ENCODE data around the gene UXS1.
"Not testable (repeated sequence)": the region's sequence is repeated elsewhere in the genome, so short reads cannot be mapped to it uniquely, and the experiment has no call there.

Gene UXS1

GRCh38 chr2:106208874-106209273 is 14.8 kb upstream of the UXS1 start:
- no peak for TF ChIP-seq CTCF (conservative IDR thresholded peaks at IDR 0.05)
- TF ChIP-seq ZFX (IDR thresholded peaks at IDR 0.05) = no peak

DNA sequence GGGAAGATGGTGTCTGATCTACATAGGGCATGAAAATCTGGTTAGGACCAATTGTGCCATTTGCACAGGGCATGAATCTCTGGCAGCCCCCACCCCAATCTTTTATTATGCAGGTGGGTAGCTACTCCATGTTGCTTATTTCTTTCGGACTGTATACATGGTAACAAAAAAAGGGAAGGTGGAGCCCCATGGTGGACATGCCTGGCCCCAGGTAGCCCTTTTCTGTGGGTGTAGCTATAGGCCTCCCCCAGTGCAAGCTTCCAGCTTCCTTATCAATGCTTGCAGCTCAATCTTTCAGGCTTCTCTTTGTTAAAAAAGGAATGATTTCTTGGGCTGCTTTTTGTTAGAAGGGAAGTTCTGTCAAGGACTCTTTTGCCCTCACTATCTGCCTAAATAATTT is 14.3 kb upstream of the UXS1 start:
- TF ChIP-seq CTCF (conservative IDR thresholded peaks at IDR 0.05) (no peak), ZFX (IDR thresholded peaks at IDR 0.05) (no peak)
- H3K27ac ChIP-seq = no peak overlapping the region

More at GRCh38 chr2:106208874-106209273, 14.8 kb upstream of the UXS1 start:
- H3K27ac ChIP-seq = no peak overlapping the region

GRCh38 chr2:106207246-106207645 is 13.1 kb upstream of the UXS1 start:
- TF ChIP-seq ZFX (IDR thresholded peaks at IDR 0.05) = no peak

GRCh38 chr2:106205488-106205887 is 11.4 kb upstream of the UXS1 start:
- no peak for TF ChIP-seq ZFX (IDR thresholded peaks at IDR 0.05)
- no peak for TF ChIP-seq CTCF (conservative IDR thresholded peaks at IDR 0.05)
- H3K27ac ChIP-seq = no peak overlapping the region

More at GRCh38 chr2:106207246-106207645, 13.1 kb upstream of the UXS1 start:
- no peak overlapping the region for H3K27ac ChIP-seq

GRCh38 chr2:106204551-106204950 is 10.4 kb upstream of the UXS1 start:
- not testable (repeated sequence) for H3K27ac ChIP-seq

DNA sequence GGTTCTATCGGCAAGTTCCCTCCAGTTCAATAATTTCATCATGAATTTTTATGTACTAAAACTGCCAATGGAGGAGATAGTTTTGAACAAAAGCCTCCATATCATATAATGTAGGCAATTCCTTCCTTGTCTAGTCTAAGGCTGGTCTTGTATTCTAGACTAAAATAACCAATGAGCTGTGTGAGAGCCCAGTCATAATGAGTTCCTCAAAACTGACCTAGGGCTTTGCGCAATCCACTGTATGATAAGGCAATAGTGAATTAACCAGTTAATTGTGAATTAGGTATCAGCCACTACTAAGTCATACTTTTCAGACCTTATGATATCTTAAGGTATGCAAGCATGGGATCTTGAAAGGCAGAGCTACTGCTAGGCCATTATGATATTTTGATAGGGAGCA is 7.6 kb upstream of the UXS1 start:
- TF ChIP-seq CTCF (conservative IDR thresholded peaks at IDR 0.05) (no peak), ZFX (IDR thresholded peaks at IDR 0.05) (no peak)

DNA sequence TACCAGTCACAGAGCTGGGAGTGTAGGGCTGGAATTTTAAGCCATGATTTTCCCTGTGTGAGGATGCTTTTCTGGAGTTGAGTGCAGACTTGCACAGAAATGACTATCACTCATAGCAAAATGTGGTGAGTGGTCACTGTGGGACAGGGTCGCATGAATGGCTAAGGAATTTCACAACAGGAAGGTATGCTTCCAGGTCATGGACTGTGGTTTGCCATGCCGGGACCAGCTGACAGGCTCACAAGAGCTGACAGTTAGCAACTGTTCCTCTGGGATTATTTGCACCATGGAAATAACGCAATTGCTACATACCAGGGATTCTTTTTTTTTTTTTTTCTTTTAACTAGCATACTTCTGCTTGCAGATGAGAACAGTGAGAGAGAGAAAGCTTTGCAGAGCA is 3.8 kb upstream of the UXS1 start:
- no peak for TF ChIP-seq CTCF (conservative IDR thresholded peaks at IDR 0.05)
- no peak for TF ChIP-seq ZFX (IDR thresholded peaks at IDR 0.05)

More for the DNA sequence above, 7.6 kb upstream of the UXS1 start:
- H3K27ac ChIP-seq = no peak overlapping the region

DNA sequence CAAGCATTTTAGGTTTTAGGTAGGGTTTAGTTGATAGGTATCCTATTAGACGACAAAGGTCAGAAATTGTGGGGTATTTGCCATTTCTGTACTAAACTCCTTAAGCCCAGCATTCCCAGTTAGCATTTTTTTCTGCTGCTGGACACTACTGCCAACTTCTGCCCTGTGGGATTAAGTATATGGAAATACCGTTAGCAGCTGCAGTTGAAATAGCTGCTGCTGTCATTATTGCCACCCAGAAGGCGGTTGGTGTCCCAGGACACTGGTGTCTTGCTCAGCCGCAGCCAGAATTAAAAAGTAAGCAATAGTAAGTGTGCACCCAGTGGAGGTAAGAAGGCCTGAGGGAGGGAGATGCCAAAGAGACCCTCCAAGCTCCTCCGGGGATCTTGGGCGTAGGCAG is 1.9 kb upstream of the UXS1 start:
- H3K27ac ChIP-seq = no peak overlapping the region
- no peak for TF ChIP-seq ZFX (IDR thresholded peaks at IDR 0.05)

More for the DNA sequence above, 3.8 kb upstream of the UXS1 start:
- H3K27ac ChIP-seq = no peak overlapping the region

DNA sequence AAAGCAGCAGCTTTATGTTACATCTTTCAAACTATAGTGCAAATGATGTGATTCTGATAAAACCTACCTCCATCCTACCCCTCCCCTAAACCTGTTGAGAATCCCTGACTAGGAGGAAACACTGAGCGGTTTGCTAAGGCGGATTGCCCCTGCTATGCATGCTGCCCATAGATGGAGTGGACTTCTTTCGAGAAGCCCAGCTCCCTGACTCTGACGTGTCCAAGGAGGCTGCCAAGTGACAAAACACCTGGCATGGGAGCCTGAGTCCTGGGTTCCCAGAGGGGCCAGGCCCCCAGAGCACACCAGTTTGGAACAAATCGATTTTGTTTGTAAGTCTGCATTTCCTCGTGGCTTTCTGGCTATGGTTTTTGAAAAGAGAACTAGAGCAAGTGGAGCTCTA is 1.4 kb upstream of the UXS1 start:
- H3K27ac ChIP-seq = no peak overlapping the region
- TF ChIP-seq ZFX (IDR thresholded peaks at IDR 0.05) (no peak), CTCF (conservative IDR thresholded peaks at IDR 0.05) (no peak)

All from C4-2B (cell line).